OCI-LY1 (cell line): ENCODE data around the gene CNTNAP2.

Source experiments
- H2AFZ ChIP-seq: fragments of 200-600 bp; sonication (generic), shearing (Covaris generic); 2 replicates; pipeline ENCODE4 v1.6.0; 2014; ENCODE audit warnings: antibody characterized with exemption, mild to moderate bottlenecking, low read length
- H3F3A ChIP-seq: fragments of 200-600 bp; sonication (generic), shearing (Covaris generic); 2 replicates; pipeline ENCODE4 v1.6.0; 2014; ENCODE audit warnings: mild to moderate bottlenecking, antibody characterized with exemption, low read length, moderate library complexity; ENCODE audit not compliant: insufficient read depth
- H3K27ac ChIP-seq: fragments of 200-600 bp; sonication (generic); 2 replicates; pipeline ENCODE4 v1.5.1; 2014; ENCODE audit warnings: low read length, mixed run types, mild to moderate bottlenecking, low read depth; ENCODE audit not compliant: poor library complexity, severe bottlenecking
- H3K27me3 ChIP-seq: fragments of 200-600 bp; sonication (generic); 2 replicates; pipeline ENCODE4 v1.6.0; 2014; ENCODE audit warnings: antibody characterized with exemption, mild to moderate bottlenecking, low read length, moderate library complexity; ENCODE audit not compliant: insufficient read depth
- H3K36me3 ChIP-seq: fragments of 200-600 bp; sonication (generic); 2 replicates; pipeline ENCODE4 v1.6.1; 2014; ENCODE audit warnings: mild to moderate bottlenecking, antibody characterized with exemption, low read length, moderate library complexity, mixed read lengths; ENCODE audit not compliant: insufficient read depth
- H3K4me1 ChIP-seq: fragments of 200-600 bp; sonication (generic); 2 replicates; pipeline ENCODE4 v1.5.1; 2014; ENCODE audit warnings: mild to moderate bottlenecking, low read length, moderate library complexity; ENCODE audit not compliant: insufficient read depth, severe bottlenecking
- H3K4me2 ChIP-seq: fragments of 200-600 bp; sonication (generic), shearing (Covaris generic); 2 replicates; pipeline ENCODE4 v1.6.1; 2014; ENCODE audit warnings: low read length
- H3K4me3 ChIP-seq: fragments of 200-600 bp; sonication (generic); 2 replicates; pipeline ENCODE4 v1.5.1; 2014; ENCODE audit warnings: low read length, low read depth, mild to moderate bottlenecking, mixed read lengths; ENCODE audit not compliant: poor library complexity, severe bottlenecking
- H3K79me2 ChIP-seq: fragments of 200-600 bp; shearing (Covaris generic); 2 replicates; pipeline ENCODE4 v1.6.1; 2016; ENCODE audit warnings: mixed run types, low read length, mixed read lengths; ENCODE audit not compliant: insufficient read depth
- H3K9ac ChIP-seq: fragments of 200-600 bp; sonication (generic), shearing (Covaris generic); 2 replicates; pipeline ENCODE4 v1.6.1; 2014; ENCODE audit warnings: mild to moderate bottlenecking, low read length, mixed read lengths
- H3K9me2 ChIP-seq: fragments of 200-600 bp; sonication (generic), shearing (Covaris generic); 2 replicates; pipeline ENCODE4 v1.6.1; 2014; ENCODE audit warnings: low read depth, mild to moderate bottlenecking, low read length, mixed read lengths
- H3K9me3 ChIP-seq: fragments of 200-600 bp; shearing (Covaris generic); 2 replicates; pipeline ENCODE4 v1.6.1; 2014; ENCODE audit warnings: low read length, mixed read lengths
- H4K20me1 ChIP-seq: fragments of 200-600 bp; sonication (generic), shearing (Covaris generic); 2 replicates; pipeline ENCODE4 v1.6.0; 2016; ENCODE audit warnings: mild to moderate bottlenecking, low read length; ENCODE audit not compliant: insufficient read depth
- CTCF ChIP-seq: fragments of 200-600 bp; sonication (generic), shearing (Covaris generic); IDR thresholded peaks from 2 replicates; pipeline ENCODE4 v1.5.1; 2017; ENCODE audit warnings: mild to moderate bottlenecking, antibody characterized with exemption, low read length, moderate library complexity, mixed read lengths
- EZH2 ChIP-seq: fragments of 200-600 bp; sonication (generic), shearing (Covaris generic); IDR thresholded peaks from 2 replicates; pipeline ENCODE4 v1.8.0; 2017; ENCODE audit warnings: borderline replicate concordance, mixed run types, mild to moderate bottlenecking, antibody characterized with exemption, low read length, moderate library complexity, mixed read lengths

The CNTNAP2 gene

GRCh38 chr7:147990079-147990478, 1873.5 kb downstream of the CNTNAP2 start:
- H2AFZ ChIP-seq, result no peak overlapping the region
- H3K36me3 ChIP-seq, result no peaks in the 10 kb centered on the region
- no peaks in the 10 kb centered on the region for H3K27me3 ChIP-seq

DNA sequence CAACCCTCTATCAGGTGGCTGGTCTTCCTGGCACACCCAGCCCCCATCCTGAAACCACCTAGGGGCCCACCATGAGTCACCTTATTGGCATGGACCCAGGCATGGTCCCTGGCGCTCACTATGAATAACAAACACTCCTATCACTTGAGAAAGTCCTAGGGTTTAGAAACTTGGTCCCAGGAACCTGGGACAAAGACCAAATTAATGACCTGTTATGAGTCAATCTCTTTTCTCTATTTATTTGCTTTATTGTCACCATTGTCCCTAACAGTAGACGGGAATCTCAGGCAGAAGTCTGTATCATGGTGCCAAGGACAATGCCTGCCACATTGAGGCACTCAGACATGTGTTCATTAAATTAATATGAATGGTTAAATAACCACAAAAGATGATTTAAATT, 1874.3 kb downstream of the CNTNAP2 start:
- no peak overlapping the region for H3K9ac ChIP-seq
- no peaks in the 10 kb centered on the region for H3K4me1 ChIP-seq
- no peaks in the 10 kb centered on the region for H3K36me3 ChIP-seq
- H3K4me2 ChIP-seq, result no peak overlapping the region
- H3K27me3 ChIP-seq, result no peaks in the 10 kb centered on the region
- H2AFZ ChIP-seq, result no peak overlapping the region
- H4K20me1 ChIP-seq, result no peaks in the 10 kb centered on the region
- no peaks in the 10 kb centered on the region for H3K9me3 ChIP-seq
- no peaks in the 10 kb centered on the region for H3K9me2 ChIP-seq
- H3K79me2 ChIP-seq, result no peaks in the 10 kb centered on the region
- H3K4me3 ChIP-seq, result no peak overlapping the region
- no peak overlapping the region for H3K27ac ChIP-seq
- no peak for TF ChIP-seq CTCF
- TF ChIP-seq EZH2, result no peak
- no peaks in the 10 kb centered on the region for H3F3A ChIP-seq

More at GRCh38 chr7:147990079-147990478, 1873.5 kb downstream of the CNTNAP2 start:
- Histone ChIP-seq H3K9me2 (no peaks in the 10 kb centered on the region), H3K27ac (no peak overlapping the region), H3K9ac (no peak overlapping the region), H3K4me1 (no peaks in the 10 kb centered on the region), H4K20me1 (no peaks in the 10 kb centered on the region), H3K4me2 (no peak overlapping the region), H3K9me3 (no peaks in the 10 kb centered on the region), H3K79me2 (no peaks in the 10 kb centered on the region), H3K4me3 (no peak overlapping the region), H3F3A (no peaks in the 10 kb centered on the region)
- no peak for TF ChIP-seq CTCF

DNA sequence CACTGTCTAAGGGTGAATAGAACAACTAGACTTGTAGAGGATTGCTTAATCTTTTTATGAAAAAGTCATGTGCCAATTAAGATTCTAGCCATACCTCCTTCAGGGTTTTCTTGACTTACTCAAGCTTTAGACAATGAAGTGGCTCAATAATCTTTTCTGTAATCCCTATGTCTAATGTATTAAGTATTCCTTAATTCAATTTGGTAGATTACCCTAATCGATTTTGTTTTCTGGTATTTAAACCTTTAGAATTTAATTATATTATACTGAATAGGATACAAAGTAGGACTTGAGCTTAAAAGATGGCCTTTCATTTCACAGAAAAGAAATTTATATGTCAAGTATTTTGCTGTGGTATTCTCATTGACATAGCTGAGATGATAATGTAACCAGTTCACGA, 1876.1 kb downstream of the CNTNAP2 start:
- Histone ChIP-seq H3K9me2 (no peaks in the 10 kb centered on the region), H3K79me2 (no peaks in the 10 kb centered on the region), H3K4me2 (no peak overlapping the region), H2AFZ (no peak overlapping the region), H4K20me1 (no peaks in the 10 kb centered on the region), H3K9ac (no peak overlapping the region), H3K4me3 (no peak overlapping the region), H3K36me3 (no peaks in the 10 kb centered on the region), H3F3A (no peaks in the 10 kb centered on the region), H3K27me3 (no peaks in the 10 kb centered on the region), H3K9me3 (no peaks in the 10 kb centered on the region), H3K4me1 (no peaks in the 10 kb centered on the region), H3K27ac (no peak overlapping the region)
- TF ChIP-seq EZH2 (no peak), CTCF (no peak)
